Fibroblast of skin of right quadriceps (primary cell): ENCODE measurements around the gene MXD4.
A peak's percentile ranks its signal among the peaks of the same experiment; 100 is the strongest.
"Not testable (repeated sequence)": the region's sequence is repeated elsewhere in the genome, so short reads cannot be mapped to it uniquely, and the experiment has no call there.

Experiments used
- DNase-seq: peaks from one replicate; pipeline ENCODE4 v3.0.0-alpha.2; 2013

Gene MXD4

GRCh38 chr4:2217726-2218125, 44.2 kb downstream of the MXD4 start:
- peak; percentile 58 for DNase-seq

GRCh38 chr4:2212831-2213230, 49.1 kb downstream of the MXD4 start:
- DNase-seq = no peak

- DNase-seq = not testable (repeated sequence)
These were observed 59.1 kb downstream of the MXD4 start for GRCh38 chr4:2202789-2203188.
